HG03378 (cell line): ENCODE measurements around the gene AQP9.

Experiments
- ATAC-seq: cut with Tn5 transposase; IDR thresholded peaks from one replicate; pipeline ENCODE4 v1.9.1; 2021; ENCODE audit warnings: mild to moderate bottlenecking, moderate library complexity; ENCODE audit not compliant: unreplicated experiment

The AQP9 gene

DNA sequence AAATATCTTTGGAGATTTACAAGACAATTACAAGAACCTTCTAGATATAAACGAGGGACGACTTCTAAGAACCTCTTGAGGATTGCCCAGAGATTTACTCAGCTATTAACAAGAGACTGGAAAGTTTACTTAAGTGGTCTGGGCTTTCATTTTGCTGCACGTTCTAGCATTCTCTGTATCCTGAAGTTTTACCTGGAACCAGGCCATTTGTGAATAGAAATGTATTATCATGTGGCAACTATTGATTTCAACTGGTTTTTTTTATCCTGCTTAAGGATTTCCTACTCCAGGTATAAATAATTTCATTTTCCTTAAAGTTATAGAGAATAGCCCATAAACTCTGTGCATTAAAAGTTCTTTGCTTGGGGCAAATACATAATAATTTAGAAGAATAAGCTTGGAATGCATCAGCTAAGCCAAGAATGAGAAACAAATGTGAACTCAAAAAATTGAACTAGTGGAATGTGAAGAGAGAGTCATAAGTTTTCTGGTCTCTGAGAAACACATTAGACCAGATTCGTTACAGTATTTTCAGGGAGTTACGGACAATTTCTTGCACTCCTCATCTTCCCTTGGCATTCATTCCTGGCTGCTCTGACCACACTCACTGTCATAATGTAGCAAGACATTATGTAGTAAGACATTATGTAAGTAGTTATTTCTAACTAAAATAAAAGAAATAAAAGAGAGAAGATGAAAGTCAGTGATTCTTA, 1.3 kb downstream of the AQP9 start:
- ATAC-seq, result no peak

DNA sequence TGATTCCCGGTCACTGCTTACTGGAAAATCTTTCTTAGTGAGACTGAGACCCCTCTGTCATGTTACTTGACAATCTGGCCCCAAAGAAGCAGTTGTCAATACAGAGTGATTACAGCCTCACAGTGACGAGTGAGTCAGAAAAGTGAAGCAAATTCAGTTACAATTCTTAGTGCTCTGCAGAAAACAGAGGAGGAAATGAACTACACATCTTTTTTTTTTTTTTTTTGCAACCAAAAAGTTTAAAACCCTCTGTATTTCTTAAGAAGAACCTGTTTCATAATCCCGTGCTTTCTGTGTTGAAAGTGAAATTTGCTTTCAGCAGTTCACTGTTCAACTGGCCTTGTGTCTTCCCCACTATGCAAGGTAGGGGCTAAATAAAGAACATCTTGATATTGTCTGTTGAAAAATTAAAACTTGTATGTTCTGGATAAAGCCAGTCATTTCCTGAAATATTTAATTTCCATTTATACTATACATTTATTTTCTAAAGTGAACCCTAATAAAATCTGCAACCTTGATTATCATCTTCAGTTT, 1.9 kb downstream of the AQP9 start:
- ATAC-seq, result no peak

DNA sequence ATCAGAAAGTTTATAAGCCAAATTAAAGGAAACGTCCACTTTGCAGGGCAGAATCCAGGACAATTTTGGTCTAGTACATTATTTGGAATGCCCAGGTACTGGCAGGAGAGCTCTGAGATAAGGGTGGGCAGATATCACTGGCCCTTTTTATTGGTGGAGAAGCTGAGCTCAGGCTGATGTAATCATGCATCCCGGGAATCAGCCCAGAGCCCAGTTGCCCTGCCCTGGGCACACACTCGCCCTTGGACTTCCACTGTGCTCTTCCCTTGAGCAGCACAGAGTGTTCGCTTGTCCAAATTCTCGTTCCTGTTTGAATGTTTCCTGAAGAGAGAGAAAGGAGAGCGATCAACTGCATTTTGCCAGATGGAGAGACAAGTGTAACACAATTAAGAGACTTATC, 3.7 kb downstream of the AQP9 start:
- no peak for ATAC-seq

GRCh38 chr15:58142827-58143461, 4.8 kb downstream of the AQP9 start:
- no peak for ATAC-seq

DNA sequence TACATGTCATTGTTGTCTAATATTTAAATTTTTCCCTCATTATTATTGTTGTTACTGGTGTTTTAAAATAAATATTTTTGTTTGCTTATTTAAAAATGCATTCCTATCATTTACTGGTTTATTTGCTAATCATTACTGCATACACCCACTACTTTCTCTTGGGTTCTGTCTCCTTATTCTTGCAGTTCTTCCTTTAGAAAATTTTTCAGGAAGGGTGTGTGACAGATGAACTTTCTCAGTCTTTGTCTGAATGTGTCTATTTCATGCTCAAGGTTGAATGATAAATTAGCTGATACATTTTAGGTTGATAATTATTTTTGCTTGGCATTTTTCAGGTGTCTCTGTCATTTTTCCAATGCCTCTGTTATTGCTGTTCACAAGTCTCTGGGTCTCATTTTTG, 7.4 kb downstream of the AQP9 start:
- no peak for ATAC-seq

- ATAC-seq, result no peak
These were observed 8.0 kb downstream of the AQP9 start for GRCh38 chr15:58146211-58146610.

DNA sequence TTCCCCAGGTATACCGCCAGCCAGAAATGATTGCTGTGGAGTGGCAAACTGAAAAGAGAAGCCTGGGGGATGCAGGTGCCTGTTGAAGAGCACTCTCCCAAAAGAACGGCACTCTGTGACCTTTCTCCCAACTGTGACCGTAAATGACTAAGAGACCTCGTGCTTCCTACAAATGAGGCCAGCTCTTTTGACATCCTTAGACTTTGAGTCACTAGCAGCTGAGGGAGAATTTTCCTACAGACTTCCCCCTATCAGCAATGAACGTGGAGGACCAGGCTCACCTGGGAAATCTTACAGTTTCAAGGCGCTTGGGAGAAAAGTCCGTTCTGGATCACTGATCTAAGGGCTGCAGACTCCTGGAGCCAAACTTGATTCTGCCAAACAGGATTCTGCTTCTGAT, 8.6 kb downstream of the AQP9 start:
- no peak for ATAC-seq

DNA sequence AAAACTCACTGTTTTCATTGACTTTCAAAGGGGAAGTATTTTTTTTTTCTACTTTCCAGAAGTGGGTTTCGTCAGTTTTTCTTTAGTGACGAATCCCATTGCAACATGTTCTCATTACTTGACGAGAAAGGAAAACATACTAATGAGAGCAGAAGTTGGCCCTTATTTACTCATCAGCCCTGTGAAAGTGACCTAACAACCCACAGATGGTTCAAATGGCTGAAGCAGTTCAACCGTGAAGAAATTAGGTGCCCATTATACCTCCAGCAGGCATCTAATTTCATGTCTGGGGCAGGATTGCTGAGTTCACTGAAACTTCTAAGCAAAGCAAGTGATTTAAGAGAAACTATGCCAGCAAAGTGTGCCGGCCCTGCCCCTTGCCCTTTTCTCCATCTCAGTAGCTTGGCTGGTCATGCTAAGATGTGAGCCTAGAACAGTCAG, 9.0 kb downstream of the AQP9 start:
- ATAC-seq, result no peak

- no peak for ATAC-seq
These were observed 9.9 kb downstream of the AQP9 start for GRCh38 chr15:58148120-58148519.

GRCh38 chr15:58148633-58149445, 10.7 kb downstream of the AQP9 start:
- ATAC-seq, result no peak

- no peak for ATAC-seq
These were observed 16.6 kb downstream of the AQP9 start for GRCh38 chr15:58154769-58155168.

- no peak for ATAC-seq
These were observed 21.7 kb downstream of the AQP9 start for GRCh38 chr15:58159827-58160386.

DNA sequence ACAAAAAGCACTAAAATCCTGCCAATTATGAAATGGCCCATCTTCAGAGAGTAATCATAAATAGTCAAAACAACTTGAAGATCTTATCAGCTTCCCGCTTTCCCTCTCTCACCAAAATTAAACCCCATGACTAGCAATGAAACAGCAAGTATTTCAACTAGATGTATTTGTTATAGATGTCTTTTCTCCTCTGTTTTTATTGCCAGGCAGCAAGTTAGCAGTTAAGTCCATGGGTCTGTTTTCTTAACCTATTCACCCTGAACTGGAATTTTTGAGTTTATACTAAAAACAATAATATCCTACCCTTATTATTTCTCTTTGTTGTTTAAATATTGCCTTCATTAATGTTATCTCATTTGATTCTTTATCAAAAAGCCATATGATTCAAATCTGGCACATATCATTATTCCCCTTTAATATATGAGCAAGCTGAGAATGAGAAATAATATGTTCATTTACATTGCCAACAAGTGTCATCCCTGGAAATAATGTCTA, 23.3 kb downstream of the AQP9 start:
- ATAC-seq, result no peak

DNA sequence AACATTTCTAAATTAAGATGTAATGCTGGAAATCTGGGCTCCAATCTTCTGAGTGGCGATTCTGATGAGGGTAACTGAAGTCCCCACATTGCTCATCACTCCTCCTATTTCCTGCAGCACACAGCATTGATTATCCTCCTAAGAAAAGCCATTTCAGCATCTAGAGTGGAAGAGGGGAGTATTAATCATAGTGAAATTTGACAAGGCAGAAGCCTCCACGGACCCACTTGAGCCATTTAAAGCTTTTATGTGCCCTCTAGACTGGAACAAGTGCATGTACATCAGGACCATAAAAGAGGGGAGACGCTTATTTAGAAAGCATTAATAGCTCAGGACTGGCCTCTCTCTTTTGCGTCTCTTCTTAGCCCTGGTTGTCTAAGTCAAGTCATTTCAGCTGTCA, 25.8 kb downstream of the AQP9 start:
- ATAC-seq, result no peak

DNA sequence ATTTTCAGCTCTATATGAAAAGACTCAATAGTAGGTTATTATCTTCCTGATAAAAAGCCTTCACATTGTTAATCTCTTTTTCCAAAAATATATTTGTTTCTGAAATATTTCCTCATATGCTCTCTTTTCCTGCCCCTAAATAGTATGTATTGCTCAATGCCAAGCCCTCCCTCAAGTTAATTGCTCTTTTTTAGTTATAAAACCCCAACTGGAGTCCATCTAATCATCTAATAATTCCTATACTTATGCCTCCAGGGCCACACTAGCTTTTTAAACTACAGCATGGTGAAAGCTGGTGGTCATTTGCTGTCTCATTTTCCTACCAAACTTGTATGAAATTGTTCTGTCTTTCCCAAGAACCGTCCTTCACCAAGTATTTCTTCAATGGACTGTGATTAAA, 26.7 kb downstream of the AQP9 start:
- no peak for ATAC-seq

- no peak for ATAC-seq
These were observed 27.5 kb downstream of the AQP9 start for GRCh38 chr15:58165661-58166060.

GRCh38 chr15:58167095-58167691, 29.0 kb downstream of the AQP9 start:
- no peak for ATAC-seq

GRCh38 chr15:58169934-58170333, 31.8 kb downstream of the AQP9 start:
- no peak for ATAC-seq

DNA sequence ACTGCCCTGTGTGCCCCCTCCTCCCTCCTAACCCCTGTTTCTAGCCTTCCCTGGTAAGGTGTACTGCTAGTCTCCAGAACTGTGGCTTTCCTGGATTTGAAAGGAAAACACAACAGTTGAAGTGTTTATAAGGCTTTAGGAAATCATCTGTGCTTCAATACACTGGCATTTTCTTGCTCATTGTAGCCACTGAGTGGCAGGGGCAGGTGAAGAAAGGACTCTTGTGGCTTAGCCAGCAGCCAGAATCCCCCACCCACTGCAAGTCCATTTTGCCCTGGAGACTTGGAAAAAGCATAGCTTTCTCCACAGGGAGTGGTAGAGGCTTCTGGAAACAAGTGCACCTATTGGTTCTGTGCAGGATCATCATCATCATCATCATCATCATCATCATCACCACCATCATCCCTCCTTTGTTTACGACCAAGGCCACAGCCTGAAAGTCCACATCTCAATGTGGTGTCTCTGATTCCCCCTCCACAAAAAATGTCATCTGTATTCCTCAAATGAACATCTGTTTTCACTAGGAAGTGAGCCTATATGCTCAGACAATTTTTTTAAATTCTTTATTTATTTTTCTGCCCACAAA, 33.4 kb downstream of the AQP9 start:
- ATAC-seq, result no peak

DNA sequence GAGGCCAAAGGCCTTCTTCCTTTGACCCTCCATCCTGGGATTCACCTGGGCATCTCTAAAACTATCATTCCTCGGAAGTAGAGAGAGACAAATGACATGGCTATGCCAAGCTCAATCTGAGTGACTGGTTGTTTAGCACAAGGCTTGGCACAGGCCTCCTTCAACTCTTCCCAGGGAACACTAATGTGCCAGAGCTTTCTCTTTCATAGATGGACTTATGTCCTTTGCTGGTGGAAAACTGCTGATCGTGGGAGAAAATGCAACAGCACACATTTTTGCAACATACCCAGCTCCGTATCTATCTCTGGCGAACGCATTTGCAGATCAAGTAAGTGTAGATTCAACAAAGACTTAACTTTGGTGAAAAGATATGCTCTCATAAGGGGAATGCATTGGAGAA, 36.5 kb downstream of the AQP9 start:
- no peak for ATAC-seq
